Ectodermal cell (in vitro differentiated cells): Measurements from ENCODE around the gene GAL3ST2. TPM values are rescaled to one million over a fixed set of nuclear protein-coding genes. Genes with fewer than 3 reads are reported as not detected.
A peak's percentile ranks its signal among the peaks of the same experiment; 100 is the strongest.
"Not testable (repeated sequence)": the region's sequence is repeated elsewhere in the genome, so short reads cannot be mapped to it uniquely, and the experiment has no call there.

ENCODE experiments used
- H3K27ac ChIP-seq: 2 replicates; pipeline ENCODE4 v1.7.0; 2013; ENCODE audit warnings: mild to moderate bottlenecking, low read depth, low read length; ENCODE audit not compliant: insufficient read depth, poor library complexity, severe bottlenecking
- H3K27me3 ChIP-seq: 2 replicates; pipeline ENCODE4 v1.7.0; 2013; ENCODE audit warnings: mild to moderate bottlenecking, low read length; ENCODE audit not compliant: insufficient read depth, control insufficient read depth, poor library complexity, severe bottlenecking
- H3K36me3 ChIP-seq: one replicate; pipeline ENCODE4 v1.7.0; 2013; ENCODE audit warnings: low read length; ENCODE audit not compliant: control insufficient read depth, insufficient read depth
- H3K4me1 ChIP-seq: one replicate; pipeline ENCODE4 v1.7.0; 2013; ENCODE audit warnings: low read length; ENCODE audit not compliant: control insufficient read depth, insufficient read depth
- H3K4me3 ChIP-seq: 2 replicates; pipeline ENCODE4 v1.7.0; 2013; ENCODE audit warnings: low read depth, low read length, control low read depth; ENCODE audit not compliant: insufficient read depth
- H3K9me3 ChIP-seq: 2 replicates; pipeline ENCODE4 v1.7.0; 2013; ENCODE audit warnings: mild to moderate bottlenecking, low read length, moderate library complexity; ENCODE audit not compliant: control insufficient read depth
- WGBS, 2 experiments: methylation state at CpG; one replicate each; pipeline ENCODE4 v1.1.7; 2013; ENCODE audit warnings: missing lambda C conversion rate in 2 of 2; 5-methylcytosine and 5-hydroxymethylcytosine counted together
- polyA plus RNA-seq, 4 experiments: library from polyadenylated mRNA; stranded (reverse); fragments of 50-300 nt; gene quantifications; one replicate each; pipeline ENCODE4 v1.2.3, GENCODE V29; 2013

Gene GAL3ST2
- not detected for polyA plus RNA-seq (2013, experiment 1 of 4)
- polyA plus RNA-seq (2013, experiment 2 of 4): 0.18 TPM
- polyA plus RNA-seq (2013, experiment 3 of 4): 0.32 TPM
- not detected for polyA plus RNA-seq (2013, experiment 4 of 4)

DNA sequence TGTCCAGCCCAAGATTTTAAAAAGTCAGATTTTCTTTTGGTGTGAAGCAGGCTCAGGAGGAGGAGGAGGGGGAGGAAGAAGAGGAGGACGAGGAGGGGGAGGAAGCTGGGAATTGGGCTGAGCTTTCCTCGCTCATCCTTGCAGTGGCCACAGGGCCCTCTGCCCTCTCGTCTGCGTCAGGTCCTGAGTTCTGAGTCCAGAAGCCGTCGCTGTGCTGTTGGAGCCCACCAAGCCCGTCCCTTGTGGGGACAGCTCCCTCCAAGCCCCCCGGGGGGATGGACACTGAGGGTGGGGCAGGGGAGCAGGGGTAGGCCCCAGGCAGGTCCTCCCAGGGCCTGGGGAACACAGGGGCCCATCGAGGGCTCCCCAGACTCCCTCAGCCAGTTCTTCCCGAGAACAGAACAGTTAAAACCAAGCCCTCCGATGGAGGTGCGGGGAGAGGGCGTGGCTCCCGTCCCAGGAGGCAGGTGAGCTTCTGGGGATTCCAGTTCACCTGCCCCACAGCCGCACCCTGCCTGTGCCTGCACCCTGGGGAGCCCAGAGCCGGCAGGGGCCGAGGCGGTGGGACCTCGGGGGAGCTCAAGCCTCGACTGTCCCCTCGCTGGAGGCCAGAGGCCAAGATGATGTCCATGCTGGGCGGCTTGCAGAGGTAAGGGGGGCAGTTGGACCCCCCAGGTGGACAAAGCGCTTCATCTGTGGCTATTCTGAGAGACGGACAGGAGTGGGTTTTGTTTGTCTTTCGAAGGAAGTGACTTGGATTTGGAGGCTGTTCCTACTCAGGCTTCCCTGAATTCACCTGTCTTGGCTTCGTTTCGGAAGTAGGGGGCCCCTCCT lies at the start of gene GAL3ST2:
GAL3ST2 (plus strand) TSS at position 487 of the 834 bp plus-strand sequence; CDS start at position 621, 134 bp downstream.
- Histone ChIP-seq H3K36me3 (no peaks in the 10 kb centered on the region), H3K4me1 (peaks cover 15% of the 10 kb centered on the region), H3K27me3 (no peaks in the 10 kb centered on the region), H3K9me3 (no peaks in the 10 kb centered on the region), H3K4me3 (no peak within 1 kb of the TSS), H3K27ac (no peak within 1 kb of the TSS)
- WGBS, 2 experiments: 85 to 87% methylated on average over 27 of the region's 27 CpGs

DNA sequence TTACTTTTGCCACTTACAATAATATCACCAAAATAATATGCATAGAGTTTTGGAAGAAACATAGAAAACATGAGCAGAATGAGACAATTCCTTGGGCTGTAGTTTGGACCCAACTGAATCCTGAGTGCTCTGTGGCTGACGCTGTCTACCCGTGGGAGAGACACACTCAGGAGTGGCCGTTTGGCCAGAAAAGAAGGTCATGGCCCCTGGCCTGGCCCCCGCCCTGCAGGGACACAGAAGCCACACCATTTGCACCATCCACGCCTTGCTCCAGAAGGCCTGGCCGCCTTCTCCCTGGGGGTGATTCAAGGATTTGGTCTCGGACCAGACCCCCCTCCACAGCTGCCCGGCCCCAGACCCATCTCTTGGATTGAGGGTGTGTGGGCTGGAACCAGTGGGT lies 48.6 kb upstream of the GAL3ST2 start:
- 95% methylated on average over 8 of the region's 8 CpGs for WGBS, 2 experiments
- H3K27ac ChIP-seq: no peak overlapping the region
- no peak overlapping the region for H3K4me3 ChIP-seq
- no peaks in the 10 kb centered on the region for H3K27me3 ChIP-seq
- H3K36me3 ChIP-seq: peaks cover 21% of the 10 kb centered on the region
- no peaks in the 10 kb centered on the region for H3K9me3 ChIP-seq
- no peaks in the 10 kb centered on the region for H3K4me1 ChIP-seq

DNA sequence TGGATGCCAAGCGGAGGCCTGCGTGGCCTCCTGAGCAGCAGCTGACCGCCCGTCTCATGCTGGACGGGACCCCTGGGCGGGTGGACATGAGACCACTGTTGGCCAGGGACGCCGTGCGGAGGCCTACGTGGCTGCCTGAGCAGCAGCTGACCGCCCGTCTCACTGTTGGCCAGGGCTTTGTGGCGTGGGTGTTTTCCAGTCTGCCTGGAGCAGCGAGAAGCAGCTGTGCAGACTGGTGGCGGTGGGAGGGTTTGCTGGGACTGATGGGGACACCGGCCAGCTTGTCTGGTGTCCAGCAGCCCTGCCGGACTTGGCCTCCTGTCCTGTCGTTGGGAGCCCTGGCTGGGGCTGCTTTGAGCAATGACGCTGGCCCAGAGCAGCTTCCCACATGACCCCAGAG lies 48.0 kb upstream of the GAL3ST2 start:
- H3K27me3 ChIP-seq: no peaks in the 10 kb centered on the region
- H3K9me3 ChIP-seq: no peaks in the 10 kb centered on the region
- no peak overlapping the region for H3K27ac ChIP-seq
- WGBS, 2 experiments: 86 to 88% methylated on average over 19 of the region's 19 CpGs
- no peaks in the 10 kb centered on the region for H3K4me1 ChIP-seq
- H3K36me3 ChIP-seq: peaks cover 15% of the 10 kb centered on the region
- no peak overlapping the region for H3K4me3 ChIP-seq

DNA sequence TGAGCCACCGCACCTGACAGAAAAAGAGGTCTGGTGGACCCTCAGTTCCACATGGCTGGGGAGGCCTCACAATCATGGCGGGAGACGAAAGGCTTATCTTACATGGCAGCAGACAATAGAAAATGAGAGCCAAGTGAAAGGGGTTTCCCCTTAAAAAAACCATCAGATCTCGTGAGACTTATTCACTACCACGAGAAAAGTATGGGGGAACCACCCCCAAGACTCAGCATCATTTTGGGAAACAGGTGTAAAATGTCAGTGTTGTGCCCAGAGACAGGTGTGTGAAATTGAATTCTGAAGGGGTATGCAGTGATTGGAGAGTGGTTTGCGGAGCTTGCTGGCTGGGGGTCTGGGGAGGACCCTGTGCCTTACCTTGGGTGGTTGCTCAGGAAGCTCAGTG lies 46.8 kb upstream of the GAL3ST2 start:
- WGBS, 2 experiments: 89 to 92% methylated on average over 6 of the region's 6 CpGs

DNA sequence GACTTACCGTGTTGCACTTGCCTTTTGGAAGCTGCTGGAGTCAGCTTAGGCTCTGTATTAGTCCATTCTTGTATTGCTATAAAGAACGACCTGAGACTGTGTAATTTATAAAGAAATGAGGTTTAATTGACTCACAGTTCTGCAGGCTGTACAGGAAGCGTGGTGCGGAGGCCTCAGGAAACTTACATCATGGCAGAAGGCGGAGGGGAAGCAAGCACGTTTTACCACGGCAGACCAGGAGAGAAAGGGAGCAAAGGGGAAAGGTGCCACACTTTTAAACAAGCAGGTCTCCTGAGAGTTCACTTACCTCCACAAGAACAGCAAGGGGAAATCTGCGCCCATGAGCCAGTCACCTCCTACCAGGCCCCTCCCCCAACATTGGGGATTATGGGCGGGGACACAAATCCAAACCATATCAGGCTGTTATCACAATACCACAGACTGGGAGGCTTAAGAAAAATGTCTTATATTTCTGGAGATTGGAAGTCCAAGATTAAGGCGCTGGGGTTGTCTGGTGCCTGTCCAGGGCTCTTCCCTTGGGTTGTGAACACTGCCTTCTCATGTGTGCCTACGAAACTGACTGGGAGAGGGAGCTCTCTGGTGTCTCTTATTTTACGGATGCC lies 45.8 kb upstream of the GAL3ST2 start:
- Histone ChIP-seq H3K4me1 (no peaks in the 10 kb centered on the region), H3K36me3 (peaks cover 7% of the 10 kb centered on the region), H3K27me3 (peaks cover 4% of the 10 kb centered on the region), H3K9me3 (no peaks in the 10 kb centered on the region), H3K4me3 (no peak overlapping the region), H3K27ac (no peak overlapping the region)
- WGBS, 2 experiments: 91 to 93% methylated on average over 12 of the region's 12 CpGs

More for the DNA sequence above, 46.8 kb upstream of the GAL3ST2 start:
- H3K27ac ChIP-seq: no peak overlapping the region
- H3K4me1 ChIP-seq: no peaks in the 10 kb centered on the region
- no peaks in the 10 kb centered on the region for H3K9me3 ChIP-seq
- peaks cover 4% of the 10 kb centered on the region for H3K27me3 ChIP-seq
- H3K36me3 ChIP-seq: peaks cover 7% of the 10 kb centered on the region
- H3K4me3 ChIP-seq: no peak overlapping the region

DNA sequence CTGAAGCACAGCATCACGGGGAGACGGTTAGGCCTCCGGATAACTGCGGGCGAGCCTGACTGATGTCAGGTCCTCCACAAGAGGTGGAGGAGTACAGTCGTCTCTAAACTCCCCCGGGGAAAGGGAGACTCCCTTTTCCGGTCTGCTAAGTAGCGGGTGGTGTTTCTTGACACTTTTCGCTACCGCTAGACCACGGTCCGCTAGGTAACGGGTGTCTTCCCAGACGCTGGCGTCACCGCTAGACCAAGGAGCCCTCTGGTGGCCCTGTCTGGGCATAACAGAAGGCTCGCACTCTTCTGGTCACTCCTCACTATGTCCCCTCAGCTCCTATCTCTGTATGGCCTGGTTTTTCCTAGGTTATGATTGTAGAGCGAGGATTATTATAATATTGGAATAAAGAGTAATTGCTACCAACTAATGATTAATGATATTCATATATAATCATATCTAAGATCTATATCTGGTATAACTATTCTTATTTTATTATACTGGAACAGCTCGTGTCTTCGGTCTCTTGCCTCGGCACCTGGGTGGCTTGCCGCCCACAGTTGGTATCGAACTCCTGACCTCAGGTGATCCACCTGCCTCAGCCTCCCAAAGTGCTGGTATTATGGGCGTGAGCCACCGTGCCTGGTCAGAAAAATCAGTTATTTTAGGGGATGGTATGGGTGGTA lies 44.0 kb upstream of the GAL3ST2 start:
- H3K27me3 ChIP-seq: not testable (repeated sequence)

DNA sequence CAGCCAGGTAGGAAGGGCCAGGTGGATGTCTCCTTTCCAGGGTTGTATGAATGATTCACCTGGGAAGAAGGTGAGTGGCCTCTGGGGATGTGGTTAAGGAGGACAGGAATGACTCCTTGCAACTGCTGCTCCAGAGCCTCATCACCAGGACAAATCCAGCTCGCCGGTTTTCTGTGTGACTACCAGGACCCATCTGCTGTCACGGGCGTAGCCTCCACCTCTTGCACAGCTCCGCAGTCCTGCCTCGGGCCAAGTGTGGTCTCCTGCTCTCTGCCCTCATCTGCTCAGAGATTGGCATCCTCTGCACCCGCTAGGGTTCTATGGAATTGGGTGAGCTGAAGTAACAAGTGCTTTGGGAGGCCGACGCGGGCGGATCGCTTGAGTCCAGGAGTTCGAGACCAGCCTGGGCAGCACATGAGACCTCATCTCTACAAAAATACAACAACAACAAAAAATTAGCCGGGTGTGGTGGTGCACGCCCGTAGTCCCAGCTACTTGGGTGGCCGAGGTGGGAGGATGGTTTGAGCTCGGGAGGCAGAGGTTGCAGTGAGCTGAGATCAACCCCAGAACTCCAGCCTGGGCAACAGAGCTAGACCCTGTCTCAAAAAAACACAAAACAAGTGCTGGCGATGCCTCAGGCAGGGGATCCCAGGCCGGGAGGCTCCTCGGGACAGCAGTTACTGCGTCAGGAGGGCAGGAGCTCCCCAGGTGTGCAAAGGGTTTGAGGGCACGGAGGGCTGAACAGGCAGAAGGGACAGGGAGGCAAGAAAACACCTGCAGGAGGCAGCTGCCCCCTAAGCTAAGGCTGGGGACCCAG lies 43.0 kb upstream of the GAL3ST2 start:
- 88 to 92% methylated on average over 23 of the region's 23 CpGs for WGBS, 2 experiments
- Histone ChIP-seq H3K4me1 (no peaks in the 10 kb centered on the region), H3K9me3 (no peaks in the 10 kb centered on the region), H3K36me3 (no peaks in the 10 kb centered on the region), H3K27ac (no peak overlapping the region), H3K4me3 (peak overlapping the region; percentile 22), H3K27me3 (peaks cover 4% of the 10 kb centered on the region)

More for the DNA sequence above, 44.0 kb upstream of the GAL3ST2 start:
- not testable (repeated sequence) for H3K36me3 ChIP-seq, H3K4me3 ChIP-seq, H3K27ac ChIP-seq, H3K4me1 ChIP-seq, H3K9me3 ChIP-seq
- WGBS, 2 experiments: 43 to 48% methylated on average over 23 of the region's 26 CpGs

DNA sequence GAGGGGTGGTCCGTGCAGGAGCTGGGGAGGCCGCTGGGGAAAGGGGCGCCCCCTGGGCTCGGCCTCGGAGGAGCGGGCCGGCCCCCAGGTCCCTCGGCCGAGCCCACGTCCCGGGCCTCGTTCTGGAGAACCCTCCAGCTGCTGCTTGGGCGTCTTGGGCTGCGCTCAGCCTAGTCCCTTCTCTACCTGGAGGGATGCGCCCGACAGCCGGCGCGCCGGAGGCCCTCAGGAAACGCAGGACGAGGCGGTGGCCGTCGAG lies 42.5 kb upstream of the GAL3ST2 start:
- H3K9me3 ChIP-seq: no peaks in the 10 kb centered on the region
- H3K4me3 ChIP-seq: peak overlapping the region; percentile 22
- peaks cover 4% of the 10 kb centered on the region for H3K27me3 ChIP-seq
- 11% methylated on average over 25 of the region's 25 CpGs for WGBS, 2 experiments
- no peaks in the 10 kb centered on the region for H3K4me1 ChIP-seq
- H3K36me3 ChIP-seq: no peaks in the 10 kb centered on the region
- H3K27ac ChIP-seq: no peak overlapping the region

DNA sequence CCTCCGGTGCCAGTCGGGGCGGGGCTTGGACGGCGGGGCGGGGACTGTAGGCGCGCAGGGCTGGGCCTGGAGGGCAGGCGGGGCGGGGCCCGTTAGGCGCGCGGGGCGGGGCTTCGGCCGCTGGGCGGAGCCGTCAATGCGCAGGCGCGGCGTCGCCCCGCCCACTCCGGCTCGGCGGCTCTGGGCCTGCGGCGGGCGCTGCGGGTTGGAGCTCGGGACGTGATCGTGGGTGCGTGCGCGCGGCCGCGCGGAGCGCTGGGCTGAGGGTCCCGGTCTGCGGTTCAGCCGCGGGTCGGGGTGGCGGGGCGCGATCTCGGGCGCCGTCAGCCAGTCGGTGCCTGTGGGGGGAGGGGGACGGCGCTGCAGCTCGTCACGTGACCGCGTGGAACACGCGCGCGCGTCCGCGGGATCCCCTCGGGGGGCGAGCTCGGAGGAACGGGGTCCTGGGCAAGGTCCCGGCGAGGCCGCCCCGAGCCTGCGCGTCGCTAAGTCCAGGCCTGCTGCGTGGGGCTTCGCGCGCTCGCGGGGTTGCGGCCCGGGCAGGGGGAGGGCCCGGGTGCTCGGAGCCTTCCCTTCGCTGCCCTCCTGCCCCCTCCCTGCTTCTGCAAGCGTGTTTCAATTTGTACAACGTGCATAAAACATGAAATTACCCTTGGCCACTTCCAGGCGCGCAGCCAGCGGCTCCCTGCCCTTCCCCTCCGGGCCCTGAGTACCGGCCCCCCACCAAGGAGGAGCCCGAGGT lies 42.0 kb upstream of the GAL3ST2 start, which contains the start of gene D2HGDH:
D2HGDH (plus strand) TSS at position 164 of the 742 bp plus-strand sequence. CDS start 595 bp downstream, outside the sequence.
- 0% methylated on average over 98 of the region's 98 CpGs for WGBS, 2 experiments
- Histone ChIP-seq H3K4me1 (no peaks in the 10 kb centered on the region), H3K4me3 (peak within 1 kb of the TSS; percentile 84), H3K9me3 (no peaks in the 10 kb centered on the region), H3K36me3 (no peaks in the 10 kb centered on the region), H3K27ac (no peak within 1 kb of the TSS), H3K27me3 (peaks cover 4% of the 10 kb centered on the region)
